Fibroblast of skin of right quadriceps (primary cell): Measurements from ENCODE around the gene ITPR2.
A peak's percentile ranks its signal among the peaks of the same experiment; 100 is the strongest.
"Not testable (repeated sequence)": the region's sequence is repeated elsewhere in the genome, so short reads cannot be mapped to it uniquely, and the experiment has no call there.

Experiments
- DNase-seq: peaks from one replicate; pipeline ENCODE4 v3.0.0-alpha.2; 2013

Gene ITPR2

GRCh38 chr12:26654623-26655022 is 178.4 kb downstream of the ITPR2 start:
- no peak for DNase-seq

GRCh38 chr12:26651566-26652188 is 181.3 kb downstream of the ITPR2 start:
- DNase-seq = peak; percentile 80

- DNase-seq = no peak
Observed at GRCh38 chr12:26651036-26651435, 182.0 kb downstream of the ITPR2 start.

DNA sequence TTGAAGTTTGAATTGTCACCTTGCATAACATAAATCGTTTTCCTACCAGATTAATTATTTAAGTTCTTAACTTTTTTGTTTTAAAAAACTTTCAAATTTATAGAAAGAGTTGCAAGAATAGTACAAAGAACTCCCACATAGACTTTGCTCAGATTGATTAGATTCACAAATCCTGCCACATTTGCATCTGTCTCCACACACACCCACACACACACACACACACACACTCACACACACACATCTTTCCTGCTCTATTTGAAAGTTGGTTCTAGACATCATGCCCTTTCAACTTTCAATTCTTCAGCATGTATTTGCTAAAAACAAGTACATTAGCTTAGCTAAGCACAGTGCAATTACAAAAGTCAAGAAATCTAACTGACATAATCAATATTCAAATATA is 184.0 kb downstream of the ITPR2 start:
- DNase-seq = no peak

DNA sequence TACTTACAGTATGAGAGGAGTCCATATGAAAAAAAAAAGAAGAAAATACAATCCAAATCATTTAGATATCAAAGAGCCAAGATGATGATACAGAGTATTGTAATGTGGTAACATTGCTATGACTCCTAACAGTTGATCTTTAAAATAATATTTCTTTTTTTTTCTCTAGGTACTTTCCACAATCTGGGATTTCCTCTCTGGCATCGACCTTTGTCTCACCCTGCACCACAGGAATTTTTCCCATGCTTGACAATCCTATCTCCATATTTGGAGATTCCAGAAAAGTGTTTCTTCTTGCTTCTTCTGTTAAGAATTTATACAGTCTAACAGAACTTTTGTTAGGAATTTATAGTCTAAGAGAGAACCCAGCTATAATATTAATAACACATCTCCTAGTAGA is 184.4 kb downstream of the ITPR2 start:
- DNase-seq = peak; percentile 96

- no peak for DNase-seq
Observed at GRCh38 chr12:26648066-26648465, 184.9 kb downstream of the ITPR2 start.

GRCh38 chr12:26647088-26647487 is 185.9 kb downstream of the ITPR2 start:
- DNase-seq = peak; percentile 39

DNA sequence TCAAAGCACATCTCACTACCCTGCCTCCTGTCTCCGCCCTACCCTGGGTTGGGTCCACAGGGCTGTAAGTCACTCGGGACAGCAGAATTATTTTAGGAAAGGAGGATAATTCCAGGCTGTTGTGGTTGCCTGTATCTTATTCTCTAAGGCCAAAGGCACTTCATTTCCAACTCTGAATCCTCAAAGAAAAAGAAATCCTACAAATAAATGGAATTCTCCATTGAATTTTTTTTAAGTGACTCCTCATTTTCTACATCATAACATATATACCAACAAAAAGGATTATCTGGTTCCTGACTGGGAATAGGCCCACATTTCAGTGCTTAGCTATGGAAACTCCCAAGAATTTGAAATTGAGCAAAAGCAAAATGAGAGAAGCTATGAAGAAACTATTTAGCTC is 186.4 kb downstream of the ITPR2 start:
- peak; percentile 52 for DNase-seq

DNA sequence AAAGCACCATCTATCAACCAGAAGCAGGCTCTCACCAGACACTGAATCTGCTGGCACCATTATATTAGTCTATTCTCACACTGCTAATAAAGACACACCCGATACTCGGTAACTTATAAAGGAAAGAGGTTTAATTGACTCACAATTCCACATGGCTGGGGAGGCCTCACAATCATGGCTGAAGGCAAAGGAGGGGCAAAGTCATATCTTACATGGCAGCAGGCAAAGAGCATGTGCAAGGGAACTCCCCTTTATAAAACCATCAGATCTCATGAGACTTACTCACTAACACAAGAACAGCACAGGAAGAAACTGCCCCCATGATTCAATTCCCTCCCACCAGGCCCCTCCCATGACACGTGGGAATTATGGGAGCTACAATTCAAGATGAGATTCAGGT is 188.6 kb downstream of the ITPR2 start:
- not testable (repeated sequence) for DNase-seq

DNA sequence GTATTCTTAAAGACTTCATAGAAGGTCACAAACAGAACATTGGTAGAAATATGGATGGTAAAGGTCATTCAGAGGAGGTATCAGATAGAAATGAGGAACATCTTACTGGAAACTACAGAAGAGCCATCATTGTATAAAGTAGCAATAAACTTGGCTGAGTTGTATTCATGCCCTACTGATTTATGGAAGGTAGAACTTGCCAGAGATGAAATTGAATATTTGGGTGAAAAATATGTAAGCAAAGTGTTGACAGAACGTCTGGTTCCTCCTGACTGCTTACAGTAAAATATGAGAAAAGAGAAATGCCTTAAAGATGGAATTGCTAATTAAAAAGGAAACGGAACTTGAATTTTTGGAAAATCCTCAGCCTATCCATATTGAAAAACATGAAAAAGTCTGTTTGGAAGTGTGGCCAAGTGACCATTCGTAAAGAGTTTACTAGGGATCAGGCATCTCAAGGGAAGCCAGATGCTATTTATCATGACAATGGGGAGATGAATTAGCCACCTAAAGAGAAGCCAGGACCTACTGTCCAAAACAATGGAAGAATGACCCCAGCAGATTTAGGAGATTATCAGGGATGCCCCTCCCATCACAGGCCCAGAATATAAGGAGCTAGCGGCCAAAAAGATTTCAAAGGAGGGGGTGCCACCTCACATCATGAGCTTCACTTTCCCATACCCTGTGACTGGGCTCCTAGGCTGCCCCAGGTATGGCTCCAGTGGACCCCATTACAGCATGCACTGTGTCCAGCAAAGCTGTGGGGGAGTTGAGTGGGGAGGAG is 189.3 kb downstream of the ITPR2 start:
- no peak for DNase-seq

DNA sequence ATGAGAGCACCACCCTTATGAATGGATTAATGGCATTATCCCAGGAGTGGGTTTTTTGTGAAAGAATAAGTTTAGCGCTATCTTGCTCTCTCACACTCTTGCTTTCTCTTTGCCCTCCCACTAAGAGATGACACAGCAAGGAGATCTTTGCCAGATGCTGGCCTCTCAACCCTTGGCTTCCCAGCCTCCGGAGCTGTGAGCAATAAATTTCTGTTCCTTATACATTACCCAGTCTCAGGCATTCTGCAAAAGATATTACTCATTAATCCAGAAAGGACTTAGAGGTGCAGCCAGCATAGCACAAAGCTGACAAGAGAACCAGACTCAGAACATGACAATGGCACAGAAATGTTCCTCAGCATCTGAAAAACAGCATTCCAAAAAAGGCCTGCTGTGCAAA is 190.6 kb downstream of the ITPR2 start:
- peak; percentile 70 for DNase-seq

- DNase-seq = peak; percentile 69
Observed at GRCh38 chr12:26636710-26637328, 196.2 kb downstream of the ITPR2 start.

DNA sequence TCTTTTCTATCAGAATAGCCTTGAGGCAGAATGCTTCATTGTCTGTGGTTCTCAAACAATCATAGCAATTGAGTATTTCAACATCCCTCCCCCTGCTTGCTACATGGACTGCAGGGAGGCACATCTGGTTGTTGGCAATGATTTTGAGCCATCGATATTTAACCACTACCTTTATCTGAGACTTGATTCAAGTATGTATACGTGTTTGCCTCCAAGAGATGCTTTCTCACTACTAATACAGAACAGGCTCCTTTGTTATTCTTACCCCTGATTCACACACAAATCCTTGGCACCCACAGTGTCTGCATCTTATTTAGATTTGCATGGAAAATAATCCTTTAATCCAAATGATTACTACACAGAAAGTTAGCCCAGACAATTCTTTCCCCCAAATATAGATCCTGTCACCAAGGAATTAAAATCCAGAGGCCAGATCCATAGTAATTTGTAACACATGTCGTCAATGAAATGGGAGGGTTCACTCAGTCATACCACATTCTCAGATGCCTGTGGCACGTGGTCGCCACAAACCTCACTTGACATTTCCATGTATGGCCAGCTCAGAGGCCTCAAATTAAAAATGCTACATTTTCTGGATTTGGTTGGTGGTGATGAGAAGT is 199.3 kb downstream of the ITPR2 start:
- peak; percentile 97 for DNase-seq

- DNase-seq = peak; percentile 27
Observed at GRCh38 chr12:26632756-26633155, 200.2 kb downstream of the ITPR2 start.

GRCh38 chr12:26631846-26632245 is 201.1 kb downstream of the ITPR2 start:
- DNase-seq = peak; percentile 66

- peak; percentile 90 for DNase-seq
Observed at GRCh38 chr12:26630546-26631027, 202.4 kb downstream of the ITPR2 start.

- peak; percentile 42 for DNase-seq
Observed at GRCh38 chr12:26629864-26630263, 203.1 kb downstream of the ITPR2 start.

- DNase-seq = peak; percentile 48
Observed at GRCh38 chr12:26628234-26628633, 204.8 kb downstream of the ITPR2 start.

- DNase-seq = no peak
Observed at GRCh38 chr12:26627335-26627734, 205.7 kb downstream of the ITPR2 start.

GRCh38 chr12:26623136-26623535 is 209.9 kb downstream of the ITPR2 start:
- DNase-seq = no peak

DNA sequence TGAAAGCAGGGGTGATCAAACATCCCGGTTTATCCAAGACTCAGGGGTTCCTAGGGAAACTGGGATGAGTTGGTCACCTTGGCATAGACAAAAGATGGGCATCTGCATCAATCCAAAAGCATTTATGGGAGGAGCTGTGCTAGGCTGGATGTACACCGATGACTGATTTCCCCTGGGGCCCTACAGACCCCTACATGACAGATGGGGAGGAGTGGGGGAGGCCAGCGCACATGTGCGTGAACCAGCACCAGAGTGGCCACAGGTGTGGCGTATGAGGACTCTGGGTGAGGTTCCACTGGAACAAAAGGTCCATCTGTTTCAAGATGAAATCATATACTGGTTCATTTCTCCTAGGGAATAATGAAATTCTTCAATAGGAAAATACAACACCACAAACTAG is 210.4 kb downstream of the ITPR2 start:
- no peak for DNase-seq

- DNase-seq = no peak
Observed at GRCh38 chr12:26621932-26622331, 211.1 kb downstream of the ITPR2 start.

DNA sequence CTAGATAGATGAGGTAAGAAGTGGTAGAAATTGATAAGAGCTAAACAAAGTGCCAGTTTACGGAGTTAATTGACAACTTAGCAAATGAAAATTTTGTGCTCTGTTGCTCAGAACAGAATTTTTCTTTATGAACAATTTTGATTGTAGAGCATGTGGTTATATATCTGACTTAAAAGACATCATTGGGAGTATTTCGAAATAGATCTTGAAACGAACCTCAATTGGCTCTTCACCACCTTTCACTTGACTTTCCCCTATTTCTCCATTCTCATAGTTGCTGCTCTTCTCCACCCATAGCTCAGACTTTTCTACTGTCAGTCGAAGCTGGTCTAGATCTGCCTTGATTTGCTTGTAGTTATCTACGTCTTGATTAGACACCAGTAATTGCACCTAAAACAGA is 212.1 kb downstream of the ITPR2 start:
- no peak for DNase-seq

GRCh38 chr12:26617513-26617912 is 215.5 kb downstream of the ITPR2 start:
- DNase-seq = no peak
